Mesendoderm (in vitro differentiated cells): ENCODE data around the gene TTC32.

Source experiments
- DNase-seq: peaks from one replicate; pipeline ENCODE4 v3.0.0; 2013
- H2AK5ac ChIP-seq: 2 replicates; pipeline ENCODE4 v1.6.1; 2013; ENCODE audit warnings: low read length, inconsistent platforms
- H2BK120ac ChIP-seq: 2 replicates; pipeline ENCODE4 v1.6.1; 2013; ENCODE audit warnings: low read depth, mild to moderate bottlenecking, low read length, moderate library complexity, mixed read lengths
- H2BK15ac ChIP-seq: replicated peaks from 2 replicates; pipeline ENCODE4 v1.6.1; 2013; ENCODE audit warnings: low read depth, mild to moderate bottlenecking, moderate library complexity
- H2BK5ac ChIP-seq: 2 replicates; pipeline ENCODE4 v1.6.1; 2013; ENCODE audit warnings: low read length, inconsistent platforms
- H3K18ac ChIP-seq: 2 replicates; pipeline ENCODE4 v1.6.1; 2013; ENCODE audit warnings: mild to moderate bottlenecking, low read length, mixed read lengths
- H3K23ac ChIP-seq: one replicate; pipeline ENCODE4 v1.6.1; 2013; ENCODE audit warnings: low read length
- H3K27ac ChIP-seq: 2 replicates; pipeline ENCODE4 v1.5.1; 2013; ENCODE audit warnings: low read depth, mild to moderate bottlenecking, inconsistent platforms, low read length, moderate library complexity
- H3K27me3 ChIP-seq: 2 replicates; pipeline ENCODE4 v1.6.1; 2013; ENCODE audit warnings: low read length, control low read depth, mild to moderate bottlenecking, inconsistent platforms; ENCODE audit not compliant: insufficient read depth, poor library complexity
- H3K36me3 ChIP-seq: 2 replicates; pipeline ENCODE4 v1.6.1; 2013; ENCODE audit warnings: low read length, inconsistent platforms; ENCODE audit not compliant: control insufficient read depth, insufficient read depth
- H3K4ac ChIP-seq: one replicate; pipeline ENCODE4 v1.6.1; 2013; ENCODE audit warnings: low read depth, mild to moderate bottlenecking, low read length, moderate library complexity
- H3K4me1 ChIP-seq: 2 replicates; pipeline ENCODE4 v1.6.1; 2013; ENCODE audit warnings: low read depth, low read length, inconsistent platforms; ENCODE audit not compliant: control insufficient read depth
- H3K4me2 ChIP-seq: 2 replicates; pipeline ENCODE4 v1.6.1; 2013; ENCODE audit warnings: low read length
- H3K4me3 ChIP-seq: 2 replicates; pipeline ENCODE4 v1.5.1; 2013; ENCODE audit warnings: mild to moderate bottlenecking, low read length
- H3K56ac ChIP-seq: one replicate; pipeline ENCODE4 v1.6.1; 2013; ENCODE audit warnings: low read length
- H3K79me1 ChIP-seq: 2 replicates; pipeline ENCODE4 v1.6.1; 2013; ENCODE audit warnings: low read length, inconsistent platforms
- H3K79me2 ChIP-seq: 2 replicates; pipeline ENCODE4 v1.6.1; 2013; ENCODE audit warnings: mild to moderate bottlenecking, low read length; ENCODE audit not compliant: control insufficient read depth, insufficient read depth
- H3K9ac ChIP-seq: 2 replicates; pipeline ENCODE4 v1.6.1; 2013; ENCODE audit warnings: low read length, inconsistent platforms
- H4K5ac ChIP-seq: one replicate; pipeline ENCODE4 v1.6.1; 2013; ENCODE audit warnings: low read length
- H4K8ac ChIP-seq: one replicate; pipeline ENCODE4 v1.6.1; 2013; ENCODE audit warnings: low read depth, mild to moderate bottlenecking, control low read depth, low read length, moderate library complexity
- WGBS: extraction: QIAGEN DNeasy Blood & Tissue Kit; methylation state at CpG from one replicate; pipeline ENCODE4 v1.1.7; 2013; ENCODE audit warnings: low lambda C conversion rate, missing lambda C conversion rate; ENCODE audit not compliant: insufficient coverage; ENCODE audit errors: extremely low coverage; 5-methylcytosine and 5-hydroxymethylcytosine counted together

Gene TTC32

DNA sequence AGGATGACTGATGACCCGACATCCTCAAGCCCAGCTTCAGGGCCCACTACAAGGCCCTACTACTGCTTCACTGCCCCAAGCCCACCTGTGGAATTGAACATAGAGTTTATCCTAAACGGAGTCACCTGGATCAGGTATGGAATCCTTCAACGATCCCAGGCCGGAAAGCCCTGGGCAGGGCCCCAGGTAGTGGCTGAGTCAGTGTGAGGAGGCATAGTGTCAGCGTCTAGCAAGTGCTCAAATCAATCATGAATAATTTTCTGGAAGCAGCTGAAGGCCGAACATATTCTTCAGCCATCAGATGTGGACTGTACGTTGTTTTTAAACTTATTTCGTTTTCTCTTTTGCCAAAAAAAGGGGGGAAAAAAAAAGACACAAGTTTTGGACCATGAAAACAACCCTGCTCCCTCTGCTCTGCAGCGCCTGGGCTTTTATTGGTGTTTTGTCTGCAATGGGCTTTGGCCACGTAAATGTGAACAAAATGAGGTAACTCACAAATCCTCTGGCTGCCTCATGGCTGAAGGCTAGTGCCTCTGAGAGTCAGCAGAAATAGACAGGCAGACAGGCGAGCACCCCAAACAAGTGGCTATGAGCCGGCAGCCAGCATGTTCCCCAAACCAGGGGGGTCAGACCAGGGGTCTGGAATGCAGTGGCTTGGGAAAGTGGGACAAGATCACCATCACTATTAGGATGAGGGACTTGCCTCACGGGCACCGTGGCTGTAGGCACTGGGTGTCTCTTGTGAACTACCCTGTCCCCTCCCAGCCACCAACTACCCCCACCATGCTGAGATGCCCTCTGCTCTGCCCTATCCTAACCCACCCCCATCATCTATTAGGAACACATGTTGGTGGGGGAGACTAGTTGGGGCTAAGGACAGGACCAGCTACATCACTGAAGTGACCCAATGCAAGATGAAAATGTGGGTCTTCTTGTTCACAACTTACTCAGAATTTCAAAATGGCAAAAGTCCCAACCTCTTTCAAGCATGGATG is 51.4 kb downstream of the TTC32 start:
- Histone ChIP-seq H2BK5ac (no peak overlapping the region), H3K23ac (no peak overlapping the region), H3K56ac (no peak overlapping the region), H3K4me3 (no peak overlapping the region), H3K4ac (no peak overlapping the region), H3K9ac (no peak overlapping the region), H3K27me3 (no peaks in the 10 kb centered on the region), H3K4me1 (no peaks in the 10 kb centered on the region), H3K79me2 (no peaks in the 10 kb centered on the region), H3K27ac (no peak overlapping the region), H3K18ac (no peak overlapping the region), H3K79me1 (no peaks in the 10 kb centered on the region), H3K36me3 (no peaks in the 10 kb centered on the region), H2BK15ac (no peak overlapping the region), H2BK120ac (no peak overlapping the region), H4K5ac (no peak overlapping the region), H4K8ac (no peak overlapping the region), H3K4me2 (no peak overlapping the region), H2AK5ac (no peak overlapping the region)
- no CpG with 5 or more reads among the region's 14 CpGs for WGBS
- no peak for DNase-seq

DNA sequence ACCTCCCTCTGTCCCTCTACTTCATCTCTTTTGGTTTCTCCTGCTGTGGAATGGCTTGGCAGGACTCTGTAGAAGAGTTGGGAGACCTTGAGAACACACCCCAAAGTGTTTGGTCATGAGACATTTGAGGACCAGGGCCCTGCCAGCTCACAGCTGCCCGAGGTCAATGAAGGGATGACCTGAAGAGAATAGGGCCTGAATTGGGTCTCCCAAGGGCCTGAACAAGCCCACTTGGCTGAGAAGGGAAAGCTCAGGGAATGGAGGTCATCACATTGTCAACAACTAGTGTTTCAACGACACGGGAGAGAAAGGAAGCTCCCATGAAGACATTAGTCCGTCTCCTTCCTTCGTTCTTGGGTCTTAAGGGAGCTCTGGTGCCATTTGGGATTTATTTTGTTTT is 52.8 kb downstream of the TTC32 start:
- no peaks in the 10 kb centered on the region for H3K79me2 ChIP-seq
- no peak overlapping the region for H3K4me2 ChIP-seq

GRCh38 chr2:19848029-19848750 is 53.6 kb downstream of the TTC32 start:
- no peak overlapping the region for H2AK5ac ChIP-seq
- no peak overlapping the region for H2BK120ac ChIP-seq
- no peak for DNase-seq
- H3K4me3 ChIP-seq: no peak overlapping the region
- no peak overlapping the region for H2BK5ac ChIP-seq
- no peaks in the 10 kb centered on the region for H3K79me2 ChIP-seq
- no peak overlapping the region for H3K4me2 ChIP-seq
- H3K4ac ChIP-seq: no peak overlapping the region
- no peak overlapping the region for H2BK15ac ChIP-seq
- no peak overlapping the region for H3K56ac ChIP-seq
- no peaks in the 10 kb centered on the region for H3K4me1 ChIP-seq
- no peak overlapping the region for H4K8ac ChIP-seq
- no peaks in the 10 kb centered on the region for H3K79me1 ChIP-seq
- no peak overlapping the region for H3K18ac ChIP-seq
- no peak overlapping the region for H3K9ac ChIP-seq
- no peaks in the 10 kb centered on the region for H3K36me3 ChIP-seq
- no peak overlapping the region for H3K27ac ChIP-seq
- no peak overlapping the region for H3K23ac ChIP-seq
- H3K27me3 ChIP-seq: no peaks in the 10 kb centered on the region
- no CpG with 5 or more reads among the region's 11 CpGs for WGBS
- H4K5ac ChIP-seq: no peak overlapping the region

More for the DNA sequence above, 52.8 kb downstream of the TTC32 start:
- no peak overlapping the region for H3K27ac ChIP-seq
- H3K27me3 ChIP-seq: no peaks in the 10 kb centered on the region
- no peaks in the 10 kb centered on the region for H3K4me1 ChIP-seq
- no peak overlapping the region for H3K56ac ChIP-seq
- no peak overlapping the region for H4K8ac ChIP-seq
- no peak overlapping the region for H3K23ac ChIP-seq
- H3K9ac ChIP-seq: no peak overlapping the region
- no peaks in the 10 kb centered on the region for H3K36me3 ChIP-seq
- no peak overlapping the region for H2AK5ac ChIP-seq
- no peak overlapping the region for H3K4me3 ChIP-seq
- no peak overlapping the region for H2BK5ac ChIP-seq
- no peak overlapping the region for H2BK120ac ChIP-seq
- H4K5ac ChIP-seq: no peak overlapping the region
- H3K18ac ChIP-seq: no peak overlapping the region
- DNase-seq: no peak
- H2BK15ac ChIP-seq: no peak overlapping the region
- no CpG with 5 or more reads among the region's 5 CpGs for WGBS
- no peak overlapping the region for H3K4ac ChIP-seq
- no peaks in the 10 kb centered on the region for H3K79me1 ChIP-seq

DNA sequence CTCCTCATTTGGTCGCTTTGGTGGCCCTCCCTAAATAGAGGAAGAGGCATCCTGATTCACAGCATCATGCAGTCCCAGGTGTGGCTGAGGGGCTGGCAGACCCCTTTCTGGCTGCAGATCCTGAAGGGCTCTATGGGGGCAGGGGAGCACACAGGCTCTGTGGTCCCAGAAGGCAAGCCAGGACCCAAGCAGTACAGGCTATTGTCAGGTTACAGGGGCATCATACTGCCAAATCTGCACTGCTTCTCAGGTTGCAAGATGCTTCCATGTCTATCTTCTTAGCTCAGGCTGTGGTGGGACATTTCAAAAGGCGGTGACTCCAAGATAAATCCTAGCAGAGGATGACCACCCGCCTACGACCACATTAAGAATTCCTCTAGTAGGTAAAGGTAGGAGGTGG is 54.3 kb downstream of the TTC32 start:
- H3K79me2 ChIP-seq: no peaks in the 10 kb centered on the region
- no peaks in the 10 kb centered on the region for H3K79me1 ChIP-seq
- no peaks in the 10 kb centered on the region for H3K36me3 ChIP-seq
- no peak overlapping the region for H3K27ac ChIP-seq
- H3K23ac ChIP-seq: no peak overlapping the region
- no peak overlapping the region for H3K4me3 ChIP-seq
- H3K4me2 ChIP-seq: no peak overlapping the region
- no peak overlapping the region for H4K8ac ChIP-seq
- H3K9ac ChIP-seq: no peak overlapping the region
- H3K18ac ChIP-seq: no peak overlapping the region
- no peak overlapping the region for H4K5ac ChIP-seq
- H3K56ac ChIP-seq: no peak overlapping the region
- no peak overlapping the region for H2BK5ac ChIP-seq
- H2AK5ac ChIP-seq: no peak overlapping the region
- no peaks in the 10 kb centered on the region for H3K27me3 ChIP-seq
- H3K4ac ChIP-seq: no peak overlapping the region
- no peak overlapping the region for H2BK15ac ChIP-seq
- no CpG with 5 or more reads among the region's 4 CpGs for WGBS
- no peaks in the 10 kb centered on the region for H3K4me1 ChIP-seq
- no peak overlapping the region for H2BK120ac ChIP-seq
- DNase-seq: no peak
